ENCODE data around the gene SORCS2. TPM values are rescaled to one million over a fixed set of nuclear protein-coding genes. Genes with fewer than 3 reads are reported as not detected.

The SORCS2 gene
- total RNA-seq, 1 donor from 2014 or later: 5.2 TPM

GRCh38 chr4:7155590-7156071 lies 36.7 kb upstream of the SORCS2 start:
- Histone ChIP-seq H3K9me3 (ENCODE audit: low read depth) (no peaks in the 10 kb centered on the region), H3K9ac (no peak overlapping the region), H3K27ac (no peak overlapping the region), H3K4me2 (no peak overlapping the region), H4K20me1 (ENCODE audit: low read depth) (no peaks in the 10 kb centered on the region), H3F3A (ENCODE audit: low read depth) (no peaks in the 10 kb centered on the region), H3K79me2 (ENCODE audit: low read depth) (no peaks in the 10 kb centered on the region), H2AFZ (replicated peaks) (no peak overlapping the region), H3K27me3 (no peaks in the 10 kb centered on the region), H3K4me3 (no peak overlapping the region), H3K4me1 (peaks cover 14% of the 10 kb centered on the region), H3K36me3 (no peaks in the 10 kb centered on the region)
- H3K27ac Mint-ChIP-seq: peak overlapping the region; percentile 25
- no peaks in the 10 kb centered on the region for H3K36me3 Mint-ChIP-seq
- no peaks in the 10 kb centered on the region for H3K9me3 Mint-ChIP-seq
- H3K4me3 Mint-ChIP-seq: no peak overlapping the region
- no peak for TF ChIP-seq CTCF (IDR thresholded peaks at IDR 0.05)
- peaks cover 38% of the 10 kb centered on the region for H3K4me1 Mint-ChIP-seq
- peaks cover 5% of the 10 kb centered on the region for H3K27me3 Mint-ChIP-seq (ENCODE audit: insufficient read depth, low read depth)
- DNase-seq (ENCODE audit: low spot score): no peak

GRCh38 chr4:7156328-7156727 lies 36.0 kb upstream of the SORCS2 start:
- H3K36me3 Mint-ChIP-seq: no peaks in the 10 kb centered on the region
- H3K4me2 ChIP-seq: no peak overlapping the region
- no peaks in the 10 kb centered on the region for H3F3A ChIP-seq (ENCODE audit: low read depth)
- H3K27ac Mint-ChIP-seq: no peak overlapping the region
- no peak overlapping the region for H2AFZ ChIP-seq (replicated peaks)
- TF ChIP-seq EZH2phosphoT487 (IDR thresholded peaks at IDR 0.05) (no peak), EZH2 (IDR thresholded peaks at IDR 0.05) (no peak), CTCF (IDR thresholded peaks at IDR 0.05) (no peak)
- no peaks in the 10 kb centered on the region for H3K9me3 ChIP-seq (ENCODE audit: low read depth)
- H3K27me3 ChIP-seq: no peaks in the 10 kb centered on the region
- no peak for DNase-seq (ENCODE audit: low spot score)
- no peak overlapping the region for H3K27ac ChIP-seq
- H3K9me3 Mint-ChIP-seq: no peaks in the 10 kb centered on the region
- H3K4me1 ChIP-seq: peaks cover 14% of the 10 kb centered on the region
- H3K9ac ChIP-seq: no peak overlapping the region
- no peak overlapping the region for H3K4me3 ChIP-seq
- H3K36me3 ChIP-seq: no peaks in the 10 kb centered on the region
- no peaks in the 10 kb centered on the region for H3K79me2 ChIP-seq (ENCODE audit: low read depth)
- no peaks in the 10 kb centered on the region for H4K20me1 ChIP-seq (ENCODE audit: low read depth)
- peaks cover 45% of the 10 kb centered on the region for H3K4me1 Mint-ChIP-seq
- H3K4me3 Mint-ChIP-seq: no peak overlapping the region
- peaks cover 8% of the 10 kb centered on the region for H3K27me3 Mint-ChIP-seq (ENCODE audit: insufficient read depth, low read depth)

GRCh38 chr4:7156761-7157488 lies 35.4 kb upstream of the SORCS2 start:
- H3K4me2 ChIP-seq: no peak overlapping the region
- H3K36me3 ChIP-seq: no peaks in the 10 kb centered on the region
- H3K4me3 Mint-ChIP-seq: no peak overlapping the region
- no peak overlapping the region for H3K9ac ChIP-seq
- no peaks in the 10 kb centered on the region for H3K27me3 ChIP-seq
- peaks cover 9% of the 10 kb centered on the region for H3K27me3 Mint-ChIP-seq (ENCODE audit: insufficient read depth, low read depth)
- H3K4me3 ChIP-seq: no peak overlapping the region
- no peaks in the 10 kb centered on the region for H4K20me1 ChIP-seq (ENCODE audit: low read depth)
- no peaks in the 10 kb centered on the region for H3K9me3 Mint-ChIP-seq
- TF ChIP-seq EZH2phosphoT487 (IDR thresholded peaks at IDR 0.05) (no peak), CTCF (IDR thresholded peaks at IDR 0.05) (peak; percentile 57)
- no peak overlapping the region for H2AFZ ChIP-seq (replicated peaks)
- H3K4me1 ChIP-seq: peaks cover 14% of the 10 kb centered on the region
- no peaks in the 10 kb centered on the region for H3K9me3 ChIP-seq (ENCODE audit: low read depth)
- H3K27ac ChIP-seq: no peak overlapping the region
- H3K4me1 Mint-ChIP-seq: peaks cover 46% of the 10 kb centered on the region
- H3K36me3 Mint-ChIP-seq: no peaks in the 10 kb centered on the region
- peak; percentile 73 for DNase-seq (ENCODE audit: low spot score)
- H3K27ac Mint-ChIP-seq: no peak overlapping the region
- no peaks in the 10 kb centered on the region for H3K79me2 ChIP-seq (ENCODE audit: low read depth)
- no peaks in the 10 kb centered on the region for H3F3A ChIP-seq (ENCODE audit: low read depth)

All from neural progenitor cell (in vitro differentiated cells).